Endothelial cell (in vitro differentiated cells): ENCODE results near the gene GARIN5A. TPM values are rescaled to one million over a fixed set of nuclear protein-coding genes. Genes with fewer than 3 reads are reported as not detected.

ENCODE experiments used
- DNase-seq: peaks from one replicate; pipeline ENCODE4 v3.0.0; 2021; ENCODE audit warnings: low spot score
- H3K27ac Mint-ChIP-seq: one replicate; pipeline ENCODE4 v1.8.0; 2021; ENCODE audit warnings: mixed read lengths, inconsistent platforms; ENCODE audit not compliant: unreplicated experiment
- H3K27me3 Mint-ChIP-seq: one replicate; pipeline ENCODE4 v1.8.0; 2021; ENCODE audit warnings: mild to moderate bottlenecking, moderate library complexity, mixed read lengths, inconsistent platforms; ENCODE audit not compliant: unreplicated experiment
- H3K36me3 Mint-ChIP-seq: one replicate; pipeline ENCODE4 v1.8.0; 2021; ENCODE audit warnings: mild to moderate bottlenecking, low read depth, mixed read lengths, inconsistent platforms; ENCODE audit not compliant: unreplicated experiment
- H3K4me1 Mint-ChIP-seq: one replicate; pipeline ENCODE4 v1.8.0; 2021; ENCODE audit warnings: mild to moderate bottlenecking, mixed read lengths, inconsistent platforms; ENCODE audit not compliant: unreplicated experiment
- H3K4me3 Mint-ChIP-seq: one replicate; pipeline ENCODE4 v1.8.0; 2021; ENCODE audit warnings: mild to moderate bottlenecking, mixed read lengths, inconsistent platforms; ENCODE audit not compliant: unreplicated experiment
- H3K9me3 Mint-ChIP-seq: one replicate; pipeline ENCODE4 v1.8.0; 2021; ENCODE audit warnings: mixed read lengths, inconsistent platforms; ENCODE audit not compliant: unreplicated experiment
- CTCF ChIP-seq: fragments of 200-600 bp; sonication (generic); IDR thresholded peaks from one replicate; pipeline ENCODE4 v1.5.0; 2021; ENCODE audit warnings: antibody characterized with exemption; ENCODE audit not compliant: unreplicated experiment
- total RNA-seq: library from RNA; stranded (reverse); fragmentation: NEBNext Ultra II Directional; extraction: Animal tissue kit (Norgen Biotek cat#: 25700); gene quantifications from one replicate; pipeline ENCODE4 v1.2.1, GENCODE V29; 2021; ENCODE audit not compliant: unreplicated experiment

GARIN5A gene
- total RNA-seq, 1 donor from 2014 or later = not detected

- Mint-ChIP-seq H3K27me3 (peaks cover 28% of the 10 kb centered on the region), H3K9me3 (peaks cover 19% of the 10 kb centered on the region), H3K27ac (no peak overlapping the region), H3K4me3 (no peak overlapping the region), H3K4me1 (no peaks in the 10 kb centered on the region), H3K36me3 (peaks cover 10% of the 10 kb centered on the region)
- TF ChIP-seq CTCF = no peak
- DNase-seq = no peak
These were observed 35.7 kb upstream of the GARIN5A start for GRCh38 chr19:50512112-50512998.

- no peak for TF ChIP-seq CTCF
- Mint-ChIP-seq H3K27ac (peak within 1 kb of the TSS; percentile 67), H3K9me3 (peaks cover 19% of the 10 kb centered on the region), H3K4me3 (peak within 1 kb of the TSS; percentile 70), H3K36me3 (peaks cover 17% of the 10 kb centered on the region), H3K4me1 (no peaks in the 10 kb centered on the region), H3K27me3 (peaks cover 32% of the 10 kb centered on the region)
- DNase-seq = no peak
These were observed 34.6 kb upstream of the GARIN5A start, which contains the start of gene JOSD2 for GRCh38 chr19:50511069-50511822. Gene JOSD2 (minus strand): TSS chr19:50511191. CDS start chr19:50510431, 760 bp downstream.

GRCh38 chr19:50510700-50511068 lies 34.0 kb upstream of the GARIN5A start:
- H3K4me1 Mint-ChIP-seq = no peaks in the 10 kb centered on the region
- H3K36me3 Mint-ChIP-seq = peaks cover 17% of the 10 kb centered on the region
- TF ChIP-seq CTCF = no peak
- peaks cover 19% of the 10 kb centered on the region for H3K9me3 Mint-ChIP-seq
- DNase-seq = no peak
- H3K4me3 Mint-ChIP-seq = no peak overlapping the region
- H3K27me3 Mint-ChIP-seq = peaks cover 27% of the 10 kb centered on the region
- H3K27ac Mint-ChIP-seq = no peak overlapping the region

GRCh38 chr19:50510121-50510670 lies 33.5 kb upstream of the GARIN5A start:
- no peak overlapping the region for H3K4me3 Mint-ChIP-seq
- H3K36me3 Mint-ChIP-seq = peaks cover 22% of the 10 kb centered on the region
- H3K27ac Mint-ChIP-seq = no peak overlapping the region
- H3K27me3 Mint-ChIP-seq = peaks cover 25% of the 10 kb centered on the region
- H3K9me3 Mint-ChIP-seq = peaks cover 19% of the 10 kb centered on the region
- DNase-seq = no peak
- H3K4me1 Mint-ChIP-seq = no peaks in the 10 kb centered on the region
- no peak for TF ChIP-seq CTCF
